Measurements from ENCODE around the gene LONP2. TPM values are rescaled to one million over a fixed set of nuclear protein-coding genes. Genes with fewer than 3 reads are reported as not detected.

Gene LONP2
- total and polyA plus RNA-seq, 2 of the 13 experiments (the other 11 are each of a cell fraction or from before 2014, with no cell fraction given), result 39.2 to 63.3 TPM

- no peak for TF ChIP-seq PBX3 (CRISPR knock-in tag; IDR thresholded peaks at IDR 0.05; ENCODE audit: borderline replicate concordance)
- peak; percentile 87 for TF ChIP-seq SP2 (CRISPR knock-in tag; IDR thresholded peaks at IDR 0.05)
- peak; percentile 69 for TF ChIP-seq U2AF1 (optimal IDR thresholded peaks at IDR 0.05; ENCODE audit: low read depth, low read length)
- TF ChIP-seq ZNF441 (CRISPR knock-in tag; IDR thresholded peaks at IDR 0.05; ENCODE audit: borderline replicate concordance), result peak; percentile 89
- TF ChIP-seq ETV6 (CRISPR knock-in tag; conservative IDR thresholded peaks at IDR 0.05), result peak; percentile 69; the same call in 1 of the 2 replicates
- peak; percentile 54 for TF ChIP-seq NFYB (CRISPR knock-in tag; IDR thresholded peaks at IDR 0.05)
- peak; percentile 64 for TF ChIP-seq ZBTB33 (CRISPR knock-in tag; IDR thresholded peaks at IDR 0.05)
- peak; percentile 74; the same call in 1 of the 2 replicates for TF ChIP-seq E2F2 (CRISPR knock-in tag; IDR thresholded peaks at IDR 0.05; ENCODE audit: borderline replicate concordance)
- peak; percentile 92 for TF ChIP-seq ZMYM3 (CRISPR knock-in tag; IDR thresholded peaks at IDR 0.05)
- peak; percentile 95 for TF ChIP-seq RXRB (CRISPR knock-in tag; IDR thresholded peaks at IDR 0.05; ENCODE audit: borderline replicate concordance)
- peak; percentile 99 for TF ChIP-seq ZNF724P (CRISPR knock-in tag; IDR thresholded peaks at IDR 0.05; ENCODE audit: borderline replicate concordance)
- TF ChIP-seq SNAI1 (CRISPR knock-in tag; IDR thresholded peaks at IDR 0.05; ENCODE audit: borderline replicate concordance), result peak; percentile 72; the same call in 1 of the 2 replicates
- TF ChIP-seq ZNF792 (CRISPR knock-in tag; IDR thresholded peaks at IDR 0.05), result peak; percentile 94; the same call in 1 of the 2 replicates
- TF ChIP-seq GMEB1 (CRISPR knock-in tag; IDR thresholded peaks at IDR 0.05; ENCODE audit: borderline replicate concordance), result peak; percentile 95
- no peak; the same call in 1 of the 2 replicates for TF ChIP-seq ZSCAN29 (CRISPR knock-in tag; conservative IDR thresholded peaks at IDR 0.05)
- peak; percentile 83 for TF ChIP-seq TEAD3 (CRISPR knock-in tag; optimal IDR thresholded peaks at IDR 0.05; ENCODE audit: borderline replicate concordance)
- TF ChIP-seq HNRNPLL (IDR thresholded peaks at IDR 0.05; ENCODE audit: low read depth, low read length, poor library complexity, severe bottlenecking), result peak; percentile 76
- TF ChIP-seq ARID3A (IDR thresholded peaks at IDR 0.05; ENCODE audit: low read depth, low read length), result peak; percentile 72
- peak; percentile 85 for TF ChIP-seq GABPA (IDR thresholded peaks at IDR 0.05; ENCODE audit: low read depth, low read length)
- TF ChIP-seq GABPA (CRISPR knock-in tag; IDR thresholded peaks at IDR 0.05; ENCODE audit: low read depth), result peak; percentile 96
Observed at GRCh38 chr16:48244080-48244862, at the start of gene LONP2 (continued).
